ENCODE results near the gene ADAT3.

ADAT3 gene

DNA sequence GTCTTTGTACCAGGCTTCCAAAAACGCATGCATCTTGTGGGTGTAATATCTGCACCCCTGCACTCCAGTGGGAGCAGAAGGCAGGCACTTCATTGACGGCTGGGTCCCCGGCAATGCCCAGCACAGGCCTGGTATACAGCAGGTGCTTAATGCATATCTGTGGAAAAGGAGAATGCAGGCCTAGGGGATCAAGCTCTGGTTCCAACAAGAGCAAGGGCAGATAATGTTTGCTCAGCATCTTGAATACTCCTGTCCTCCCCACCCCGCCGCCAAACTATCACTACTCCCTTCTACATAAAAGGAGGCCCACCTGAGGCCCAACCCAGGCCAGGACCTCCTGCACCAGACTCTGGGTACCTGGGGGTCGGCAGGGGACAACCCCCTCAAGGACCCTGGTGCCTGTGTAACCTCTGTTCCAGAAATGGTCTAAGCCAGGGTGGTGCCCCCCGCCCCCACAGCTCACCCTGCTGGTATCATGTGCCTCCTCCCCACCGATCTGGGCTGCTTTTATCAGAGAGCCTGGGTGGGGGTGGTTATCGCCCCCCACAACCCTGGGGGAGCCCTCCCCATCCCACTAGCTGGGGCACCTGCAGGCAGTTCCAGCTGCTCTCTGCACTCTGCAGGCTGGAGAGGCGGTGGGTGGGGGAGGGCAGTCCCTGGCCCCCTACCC lies 46.7 kb upstream of the ADAT3 start:
- no peaks in the 10 kb centered on the region for H3K27me3 ChIP-seq
- peaks cover 80 to 89% of the 10 kb centered on the region in 2 experiments for H3K4me1 ChIP-seq (ENCODE audit: control insufficient read depth in 1 of 2, insufficient read depth in 1 of 2, low read depth in 1 of 2, low read length in 1 of 2)
- no peaks in the 10 kb centered on the region for H3K9me3 ChIP-seq
- no peak overlapping the region for H3K4me3 ChIP-seq (ENCODE audit: low read depth in 1 of 2, low read length in 1 of 2)
- TF ChIP-seq, protein P1, sequence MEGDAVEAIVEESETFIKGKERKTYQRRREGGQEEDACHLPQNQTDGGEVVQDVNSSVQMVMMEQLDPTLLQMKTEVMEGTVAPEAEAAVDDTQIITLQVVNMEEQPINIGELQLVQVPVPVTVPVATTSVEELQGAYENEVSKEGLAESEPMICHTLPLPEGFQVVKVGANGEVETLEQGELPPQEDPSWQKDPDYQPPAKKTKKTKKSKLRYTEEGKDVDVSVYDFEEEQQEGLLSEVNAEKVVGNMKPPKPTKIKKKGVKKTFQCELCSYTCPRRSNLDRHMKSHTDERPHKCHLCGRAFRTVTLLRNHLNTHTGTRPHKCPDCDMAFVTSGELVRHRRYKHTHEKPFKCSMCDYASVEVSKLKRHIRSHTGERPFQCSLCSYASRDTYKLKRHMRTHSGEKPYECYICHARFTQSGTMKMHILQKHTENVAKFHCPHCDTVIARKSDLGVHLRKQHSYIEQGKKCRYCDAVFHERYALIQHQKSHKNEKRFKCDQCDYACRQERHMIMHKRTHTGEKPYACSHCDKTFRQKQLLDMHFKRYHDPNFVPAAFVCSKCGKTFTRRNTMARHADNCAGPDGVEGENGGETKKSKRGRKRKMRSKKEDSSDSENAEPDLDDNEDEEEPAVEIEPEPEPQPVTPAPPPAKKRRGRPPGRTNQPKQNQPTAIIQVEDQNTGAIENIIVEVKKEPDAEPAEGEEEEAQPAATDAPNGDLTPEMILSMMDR (IDR thresholded peaks at IDR 0.05): no peak
- peak overlapping the region; percentile 98 for H3K27ac ChIP-seq
- peaks cover 9% of the 10 kb centered on the region for H3K36me3 ChIP-seq

DNA sequence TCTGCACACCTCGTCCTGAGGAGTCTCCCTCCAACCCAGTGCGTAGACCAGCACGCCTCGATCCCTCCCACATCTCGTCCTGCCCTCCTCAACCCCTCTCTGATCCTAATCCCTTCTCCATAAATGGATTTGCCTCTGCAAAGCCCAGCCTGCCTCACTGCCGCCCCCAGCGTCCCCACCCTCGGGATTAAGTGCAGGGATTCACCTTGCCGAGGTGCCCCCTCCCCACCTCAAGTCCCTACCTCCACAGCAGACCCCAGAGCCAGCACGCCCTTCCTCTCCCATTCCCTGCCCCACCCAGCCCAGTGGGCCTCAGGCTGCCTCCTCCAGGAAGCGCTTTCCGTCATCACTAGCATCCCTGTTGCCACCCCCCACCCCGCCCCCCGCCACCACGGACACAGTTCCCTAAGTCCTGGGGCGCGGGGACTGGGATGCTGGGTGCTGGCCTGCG lies 45.8 kb upstream of the ADAT3 start:
- peaks cover 2% of the 10 kb centered on the region for H3K36me3 ChIP-seq
- H3K4me1 ChIP-seq (ENCODE audit: control insufficient read depth in 1 of 2, insufficient read depth in 1 of 2, low read depth in 1 of 2, low read length in 1 of 2): peaks cover 72 to 85% of the 10 kb centered on the region in 2 experiments
- TF ChIP-seq, protein P1 (IDR thresholded peaks at IDR 0.05): no peak
- no peak overlapping the region for H3K27ac ChIP-seq
- H3K4me3 ChIP-seq (ENCODE audit: low read depth in 1 of 2, low read length in 1 of 2): no peak overlapping the region
- no peaks in the 10 kb centered on the region for H3K27me3 ChIP-seq
- no peaks in the 10 kb centered on the region for H3K9me3 ChIP-seq

DNA sequence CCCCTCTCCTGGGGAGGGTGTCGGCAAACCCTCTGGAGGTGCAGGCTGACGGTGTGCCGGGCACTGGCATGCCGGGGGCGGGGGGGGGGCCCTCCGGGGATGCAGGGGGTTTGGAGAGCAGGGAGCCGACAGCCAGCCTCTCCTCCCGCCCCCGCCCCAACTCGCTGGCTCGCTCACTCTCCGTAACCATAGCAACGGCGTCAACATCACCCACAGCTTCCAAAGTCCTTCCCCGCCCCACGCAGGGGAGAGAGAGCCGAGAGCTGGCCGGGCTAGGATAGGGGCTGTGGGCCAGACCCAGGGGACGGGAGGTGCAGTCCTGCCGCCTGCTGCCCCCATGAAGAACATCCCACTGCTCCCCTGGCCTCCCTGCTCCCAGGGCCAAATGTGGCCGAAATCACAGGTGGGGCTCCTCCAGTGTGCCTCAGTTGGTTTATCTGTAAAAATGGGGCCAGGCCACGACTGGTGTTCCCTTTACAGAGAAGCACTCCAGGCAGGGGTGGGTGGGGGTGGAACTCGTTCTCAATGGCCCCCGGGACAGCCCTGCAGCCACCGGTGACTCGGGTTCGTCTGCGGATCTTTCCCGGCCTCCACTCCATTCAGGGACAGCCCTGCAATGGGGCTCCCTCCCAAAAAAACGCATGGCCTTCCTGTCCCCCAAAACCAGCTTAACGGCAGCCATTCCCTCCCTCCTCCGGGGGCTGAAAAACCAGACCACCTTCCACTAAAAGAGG lies 45.0 kb upstream of the ADAT3 start:
- no peak overlapping the region for H3K27ac ChIP-seq
- peaks cover 68 to 81% of the 10 kb centered on the region in 2 experiments for H3K4me1 ChIP-seq (ENCODE audit: control insufficient read depth in 1 of 2, insufficient read depth in 1 of 2, low read depth in 1 of 2, low read length in 1 of 2)
- no peak overlapping the region for H3K4me3 ChIP-seq (ENCODE audit: low read depth in 1 of 2, low read length in 1 of 2)
- no peaks in the 10 kb centered on the region for H3K9me3 ChIP-seq
- no peaks in the 10 kb centered on the region for H3K36me3 ChIP-seq
- TF ChIP-seq, protein P1 (IDR thresholded peaks at IDR 0.05): no peak
- H3K27me3 ChIP-seq: no peaks in the 10 kb centered on the region

DNA sequence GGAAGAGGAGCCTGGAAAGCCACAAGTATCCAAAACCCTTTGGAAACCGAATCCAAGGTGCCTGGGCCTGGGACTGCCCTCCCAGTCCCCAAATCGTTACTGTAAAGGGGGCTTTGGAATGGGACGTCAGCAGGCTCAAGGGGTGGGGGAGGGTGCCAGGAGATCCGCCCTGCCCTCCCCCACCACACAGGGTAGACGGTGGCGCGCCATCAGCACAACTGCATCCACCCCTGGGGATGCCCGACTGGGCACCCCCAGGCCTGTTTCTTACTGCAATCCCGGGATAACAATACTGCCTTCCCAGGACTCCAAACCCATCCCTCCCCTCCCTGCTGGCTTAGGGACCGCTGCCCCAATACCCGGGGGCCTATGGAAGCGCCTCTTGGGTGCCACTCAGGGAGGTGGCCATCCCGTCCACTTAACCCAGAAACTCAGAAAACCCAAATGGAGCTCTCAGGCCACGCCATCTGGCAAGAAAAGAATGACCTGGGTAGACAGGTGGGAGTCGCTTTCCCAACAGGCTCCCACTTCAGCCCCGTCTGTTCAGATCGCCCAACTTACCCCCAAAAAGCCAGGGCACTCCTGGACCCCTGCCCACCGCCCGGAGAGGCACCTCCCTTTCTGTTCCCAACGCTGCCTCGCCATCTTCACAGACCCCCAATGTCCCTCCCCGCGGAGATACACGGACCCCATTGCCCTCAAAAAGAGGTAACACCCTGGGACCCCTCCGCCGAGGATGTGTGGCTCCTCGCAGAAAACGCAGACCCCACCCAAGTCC lies 44.2 kb upstream of the ADAT3 start:
- Histone ChIP-seq H3K4me3 (ENCODE audit: low read depth in 1 of 2, low read length in 1 of 2) (peak overlapping the region; percentile 72 to 78), H3K4me1 (ENCODE audit: control insufficient read depth in 1 of 2, insufficient read depth in 1 of 2, low read depth in 1 of 2, low read length in 1 of 2) (peaks cover 63 to 76% of the 10 kb centered on the region in 2 experiments)

DNA sequence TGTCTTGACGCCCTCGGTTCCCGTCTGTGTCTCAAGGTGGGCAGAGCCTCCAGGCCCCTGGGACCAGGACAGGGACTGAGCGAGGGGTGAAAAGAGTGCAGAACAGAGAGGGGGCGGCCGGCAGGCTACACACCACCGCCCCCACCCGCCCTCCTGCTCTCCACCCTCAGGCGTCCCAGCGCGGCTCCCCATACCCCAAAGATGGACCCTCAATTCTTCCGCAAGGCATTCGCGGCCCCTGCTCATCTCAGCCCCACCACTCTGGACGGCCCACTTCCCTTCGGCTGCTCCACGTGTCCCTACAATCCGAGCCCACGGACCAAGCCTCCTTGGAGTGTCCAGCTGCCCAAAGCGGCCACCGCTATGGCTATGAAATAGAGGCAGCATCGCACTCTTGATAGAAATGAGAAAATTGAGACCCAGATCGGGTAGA lies 43.6 kb upstream of the ADAT3 start:
- H3K9me3 ChIP-seq: no peaks in the 10 kb centered on the region
- H3K36me3 ChIP-seq: no peaks in the 10 kb centered on the region
- no peaks in the 10 kb centered on the region for H3K27me3 ChIP-seq
- peak overlapping the region; percentile 99 for H3K27ac ChIP-seq
- H3K4me3 ChIP-seq (ENCODE audit: low read depth in 1 of 2, low read length in 1 of 2): peak overlapping the region; percentile 72 to 78
- TF ChIP-seq, protein P1 (IDR thresholded peaks at IDR 0.05): no peak
- peaks cover 57 to 70% of the 10 kb centered on the region in 2 experiments for H3K4me1 ChIP-seq (ENCODE audit: control insufficient read depth in 1 of 2, insufficient read depth in 1 of 2, low read depth in 1 of 2, low read length in 1 of 2)

More for the DNA sequence above, 44.2 kb upstream of the ADAT3 start:
- no peak overlapping the region for H3K27ac ChIP-seq
- TF ChIP-seq, protein P1 (IDR thresholded peaks at IDR 0.05): no peak
- H3K36me3 ChIP-seq: no peaks in the 10 kb centered on the region
- no peaks in the 10 kb centered on the region for H3K27me3 ChIP-seq
- H3K9me3 ChIP-seq: no peaks in the 10 kb centered on the region
